ENCODE results near the gene EML6. TPM values are rescaled to one million over a fixed set of nuclear protein-coding genes. Genes with fewer than 3 reads are reported as not detected.

EML6 gene
- total RNA-seq, 1 experiment from 2014 or later, result 1.5 TPM

GRCh38 chr2:54941248-54941984 lies 218.0 kb downstream of the EML6 start:
- no peaks in the 10 kb centered on the region for H3K79me2 ChIP-seq (ENCODE audit: insufficient read depth, low read length)
- no peak overlapping the region for H2BK15ac ChIP-seq (ENCODE audit: low read depth, low read length)
- H4K91ac ChIP-seq (ENCODE audit: insufficient read length, low read depth, low read length), result no peak overlapping the region
- Mint-ChIP-seq H3K36me3 (ENCODE audit: insufficient read depth in 1 of 3, low read depth in 3 of 3) (peaks cover 4 to 6% (median 4%) of the 10 kb centered on the region in 3 experiments; a peak in 6 of 7 replicates), H3K9me3 (peaks cover 16 to 17% of the 10 kb centered on the region in 2 experiments), H3K4me1 (peaks cover 8% of the 10 kb centered on the region in 2 experiments), H3K27ac (no peak overlapping the region; a peak in 1 of 7 replicates), H3K27me3 (ENCODE audit: low read depth) (peaks cover 2% of the 10 kb centered on the region), H3K4me3 (no peak overlapping the region)
- H3K4ac ChIP-seq (ENCODE audit: low read depth, low read length), result no peak overlapping the region
- TF ChIP-seq CTCF (conservative IDR thresholded peaks at IDR 0.05), result no peak
- H3K79me1 ChIP-seq (ENCODE audit: insufficient read depth, low read depth, low read length, poor library complexity, severe bottlenecking), result no peaks in the 10 kb centered on the region
- H2BK20ac ChIP-seq (ENCODE audit: low read depth, low read length, poor library complexity, severe bottlenecking), result no peak overlapping the region
- H3K27me3 ChIP-seq (ENCODE audit: insufficient read depth, low read length), result no peaks in the 10 kb centered on the region
- no CpG with 5 or more reads among the region's 15 CpGs for WGBS (ENCODE audit: extremely low coverage, insufficient read length, low lambda C conversion rate)
- H3K4me2 ChIP-seq (ENCODE audit: insufficient read depth, insufficient read length, low read length), result no peak overlapping the region
- no peak overlapping the region for H3K18ac ChIP-seq (ENCODE audit: insufficient read length, low read depth, low read length)
- no peak overlapping the region for H2BK12ac ChIP-seq (ENCODE audit: insufficient read length, low read depth, low read length)
- no peak overlapping the region for H4K8ac ChIP-seq (replicated peaks; ENCODE audit: insufficient read length, low read depth, low read length)
- no peaks in the 10 kb centered on the region for H3K23me2 ChIP-seq (ENCODE audit: insufficient read length, low read depth, low read length, poor library complexity, severe bottlenecking)
- H2AK5ac ChIP-seq (ENCODE audit: insufficient read length, low read length), result no peak overlapping the region
- H2BK120ac ChIP-seq (ENCODE audit: low read depth, low read length, poor library complexity, severe bottlenecking), result no peak overlapping the region
- no peak overlapping the region for H3K14ac ChIP-seq (ENCODE audit: insufficient read depth, low read length)
- H3K9me3 ChIP-seq (ENCODE audit: control insufficient read depth, low read depth, low read length), result no peaks in the 10 kb centered on the region
- H3K56ac ChIP-seq (ENCODE audit: insufficient read length, low read depth, low read length), result no peak overlapping the region
- no peaks in the 10 kb centered on the region for H3K4me1 ChIP-seq (ENCODE audit: insufficient read depth, low read length)
- no peak overlapping the region for H2AFZ ChIP-seq (ENCODE audit: low read length)
- H3K23ac ChIP-seq (ENCODE audit: insufficient read length, low read depth, low read length), result no peak overlapping the region
- no peak overlapping the region for H4K5ac ChIP-seq (ENCODE audit: insufficient read length, low read depth, low read length)
- H3K27ac ChIP-seq (ENCODE audit: insufficient read length, low read depth, low read length), result no peak overlapping the region
- no peak overlapping the region for H2BK5ac ChIP-seq (ENCODE audit: insufficient read length, low read length)
- H3T11ph ChIP-seq (ENCODE audit: low read length), result no peak overlapping the region
- H3K9ac ChIP-seq (ENCODE audit: extremely low read depth, insufficient read length, low read length), result no peak overlapping the region
- DNase-seq, result no peak
- H4K20me1 ChIP-seq (ENCODE audit: control insufficient read depth, insufficient read depth, insufficient read length), result no peaks in the 10 kb centered on the region
